H9 (cell line): ENCODE data around the gene COL19A1. TPM values are rescaled to one million over a fixed set of nuclear protein-coding genes. Genes with fewer than 3 reads are reported as not detected.

Experiments used
- DNase-seq: peaks from one replicate; pipeline ENCODE4 v3.0.0-alpha.2; 2017
- H2AFZ ChIP-seq: one replicate; pipeline ENCODE4 v1.6.1; 2013; ENCODE audit warnings: mild to moderate bottlenecking, low read length, control low read depth, moderate library complexity
- H2AK5ac ChIP-seq: 2 replicates; pipeline ENCODE4 v1.6.1; 2013; ENCODE audit warnings: low read length, control low read depth, mixed read lengths; ENCODE audit not compliant: insufficient read length
- H2BK120ac ChIP-seq: one replicate; pipeline ENCODE4 v1.6.1; 2013; ENCODE audit warnings: low read depth, mild to moderate bottlenecking, low read length, control low read depth, inconsistent platforms; ENCODE audit not compliant: poor library complexity, severe bottlenecking
- H2BK12ac ChIP-seq: 2 replicates; pipeline ENCODE4 v1.6.1; 2013; ENCODE audit warnings: low read length, control low read depth, mixed read lengths, low read depth; ENCODE audit not compliant: insufficient read length
- H2BK15ac ChIP-seq: 2 replicates; pipeline ENCODE4 v1.6.1; 2013; ENCODE audit warnings: low read depth, low read length, control low read depth
- H2BK20ac ChIP-seq: one replicate; pipeline ENCODE4 v1.6.1; 2013; ENCODE audit warnings: low read depth, mild to moderate bottlenecking, low read length, control low read depth, inconsistent platforms; ENCODE audit not compliant: poor library complexity, severe bottlenecking
- H2BK5ac ChIP-seq: 2 replicates; pipeline ENCODE4 v1.6.1; 2013; ENCODE audit warnings: low read length, control low read depth, mixed read lengths; ENCODE audit not compliant: insufficient read length
- H3K14ac ChIP-seq: 2 replicates; pipeline ENCODE4 v1.6.1; 2013; ENCODE audit warnings: low read length, control low read depth; ENCODE audit not compliant: insufficient read depth
- H3K18ac ChIP-seq: 2 replicates; pipeline ENCODE4 v1.6.1; 2013; ENCODE audit warnings: low read depth, mild to moderate bottlenecking, mixed read lengths, low read length, control low read depth; ENCODE audit not compliant: insufficient read length
- H3K23ac ChIP-seq: 2 replicates; pipeline ENCODE4 v1.6.1; 2013; ENCODE audit warnings: low read length, control low read depth, mixed read lengths, low read depth; ENCODE audit not compliant: insufficient read length
- H3K23me2 ChIP-seq: 2 replicates; pipeline ENCODE4 v1.6.1; 2013; ENCODE audit warnings: low read depth, mild to moderate bottlenecking, mixed read lengths, low read length, control low read depth; ENCODE audit not compliant: insufficient read length, poor library complexity, severe bottlenecking
- H3K27ac ChIP-seq: 2 replicates; pipeline ENCODE4 v1.5.1; 2013; ENCODE audit warnings: low read length, control low read depth, mixed read lengths, low read depth; ENCODE audit not compliant: insufficient read length
- H3K27me3 ChIP-seq: 2 replicates; pipeline ENCODE4 v1.6.1; 2013; ENCODE audit warnings: low read length, control low read depth, inconsistent platforms; ENCODE audit not compliant: insufficient read depth
- H3K4ac ChIP-seq: 2 replicates; pipeline ENCODE4 v1.6.1; 2013; ENCODE audit warnings: low read depth, mild to moderate bottlenecking, control low read depth, inconsistent platforms, low read length, moderate library complexity
- H3K4me1 ChIP-seq: 2 replicates; pipeline ENCODE4 v1.6.1; 2013; ENCODE audit warnings: low read length, control low read depth, inconsistent platforms; ENCODE audit not compliant: insufficient read depth
- H3K4me2 ChIP-seq: 2 replicates; pipeline ENCODE4 v1.6.1; 2013; ENCODE audit warnings: low read length, control low read depth, mixed read lengths; ENCODE audit not compliant: insufficient read length, insufficient read depth
- H3K56ac ChIP-seq: 2 replicates; pipeline ENCODE4 v1.6.1; 2013; ENCODE audit warnings: low read depth, mild to moderate bottlenecking, mixed read lengths, low read length, control low read depth; ENCODE audit not compliant: insufficient read length
- H3K79me1 ChIP-seq: 2 replicates; pipeline ENCODE4 v1.6.1; 2013; ENCODE audit warnings: low read depth, mild to moderate bottlenecking, moderate library complexity, low read length, control low read depth, inconsistent platforms; ENCODE audit not compliant: insufficient read depth, poor library complexity, severe bottlenecking
- H3K79me2 ChIP-seq: 2 replicates; pipeline ENCODE4 v1.6.1; 2013; ENCODE audit warnings: low read length, control low read depth, inconsistent platforms; ENCODE audit not compliant: insufficient read depth
- H3K9ac ChIP-seq: 2 replicates; pipeline ENCODE4 v1.6.1; 2013; ENCODE audit warnings: low read length, control low read depth, mixed read lengths; ENCODE audit not compliant: insufficient read length; ENCODE audit errors: extremely low read depth
- H3K9me3 ChIP-seq: one replicate; pipeline ENCODE4 v1.6.1; 2013; ENCODE audit warnings: low read depth, low read length, inconsistent platforms; ENCODE audit not compliant: control insufficient read depth
- H3T11ph ChIP-seq: one replicate; pipeline ENCODE4 v1.6.1; 2013; ENCODE audit warnings: mild to moderate bottlenecking, low read length, control low read depth, inconsistent platforms
- H4K20me1 ChIP-seq: one replicate; pipeline ENCODE4 v1.6.1; 2013; ENCODE audit not compliant: control insufficient read depth, insufficient read length, insufficient read depth
- H4K5ac ChIP-seq: 2 replicates; pipeline ENCODE4 v1.6.1; 2013; ENCODE audit warnings: low read depth, mild to moderate bottlenecking, mixed read lengths, low read length, control low read depth; ENCODE audit not compliant: insufficient read length
- H4K8ac ChIP-seq: replicated peaks from 2 replicates; pipeline ENCODE4 v1.6.1; 2013; ENCODE audit warnings: low read length, control low read depth, mixed read lengths, low read depth; ENCODE audit not compliant: insufficient read length
- H4K91ac ChIP-seq: 2 replicates; pipeline ENCODE4 v1.6.1; 2013; ENCODE audit warnings: low read depth, mild to moderate bottlenecking, moderate library complexity, mixed read lengths, low read length, control low read depth; ENCODE audit not compliant: insufficient read length
- H3K27ac Mint-ChIP-seq, 3 experiments: 2 replicates in 2 of 3; 3 replicates in 1 of 3; pipeline ENCODE4 v1.8.0; 2020 to 2021; ENCODE audit warnings: mixed read lengths in 3 of 3, mild to moderate bottlenecking in 1 of 3, moderate library complexity in 1 of 3
- H3K27me3 Mint-ChIP-seq: 2 replicates; pipeline ENCODE4 v1.8.0; 2021; ENCODE audit warnings: low read depth, mild to moderate bottlenecking, moderate library complexity, mixed read lengths
- H3K36me3 Mint-ChIP-seq, 3 experiments: 2 replicates in 2 of 3; 3 replicates in 1 of 3; pipeline ENCODE4 v1.8.0; 2020 to 2021; ENCODE audit warnings: low read depth in 3 of 3, mixed read lengths in 3 of 3; ENCODE audit not compliant: insufficient read depth in 1 of 3
- H3K4me1 Mint-ChIP-seq, 2 experiments: 2 replicates each; pipeline ENCODE4 v1.8.0; 2020; ENCODE audit warnings: mixed read lengths in 2 of 2
- H3K4me3 Mint-ChIP-seq, 2 experiments: 2 replicates in 1 of 2; 3 replicates in 1 of 2; pipeline ENCODE4 v1.8.0; 2020 to 2021; ENCODE audit warnings: mild to moderate bottlenecking in 2 of 2, mixed read lengths in 2 of 2, moderate library complexity in 1 of 2
- H3K9me3 Mint-ChIP-seq, 2 experiments: 2 replicates in 1 of 2; 3 replicates in 1 of 2; pipeline ENCODE4 v1.8.0; 2020; ENCODE audit warnings: mild to moderate bottlenecking in 2 of 2, mixed read lengths in 2 of 2, moderate library complexity in 1 of 2
- CTCF ChIP-seq: fragments of 200-600 bp; sonication (generic); conservative IDR thresholded peaks from 3 replicates; pipeline ENCODE4 v1.8.0; 2021; ENCODE audit warnings: antibody characterized with exemption, mild to moderate bottlenecking
- WGBS: extraction: QIAGEN DNeasy Blood & Tissue Kit; methylation state at CpG from one replicate; pipeline ENCODE4 v1.1.7; 2013; ENCODE audit warnings: missing lambda C conversion rate, low lambda C conversion rate, mixed read lengths; ENCODE audit not compliant: insufficient read length; ENCODE audit errors: extremely low coverage; 5-methylcytosine and 5-hydroxymethylcytosine counted together
- total RNA-seq: library from RNA; stranded (reverse); gene quantifications from 2 replicates; pipeline ENCODE4 v1.2.1, GENCODE V29; 2021

COL19A1 gene
- total RNA-seq, 1 experiment from 2014 or later, result not detected

- H3K27me3 ChIP-seq, result no peaks in the 10 kb centered on the region
- no peaks in the 10 kb centered on the region for H3K79me2 ChIP-seq
- no peak overlapping the region for H3K18ac ChIP-seq
- DNase-seq, result no peak
- no peak overlapping the region for H2AK5ac ChIP-seq
- H2AFZ ChIP-seq, result no peak overlapping the region
- Mint-ChIP-seq H3K36me3 (no peaks in the 10 kb centered on the region), H3K4me1 (no peaks in the 10 kb centered on the region), H3K9me3 (no peaks in the 10 kb centered on the region), H3K4me3 (no peak overlapping the region), H3K27me3 (no peaks in the 10 kb centered on the region), H3K27ac (peak overlapping the region in 1 of 3 experiments; percentile 70; a peak in 1 of 7 replicates)
- H2BK15ac ChIP-seq, result no peak overlapping the region
- no peak overlapping the region for H3K4ac ChIP-seq
- WGBS, result no CpG with 5 or more reads among the region's 1 CpG
- no peak overlapping the region for H2BK12ac ChIP-seq
- no peak overlapping the region for H3K9ac ChIP-seq
- H3K56ac ChIP-seq, result no peak overlapping the region
- no peak overlapping the region for H2BK5ac ChIP-seq
- H3K23me2 ChIP-seq, result no peaks in the 10 kb centered on the region
- no peak overlapping the region for H3T11ph ChIP-seq
- no peak overlapping the region for H3K23ac ChIP-seq
- no peak overlapping the region for H3K27ac ChIP-seq
- no peak overlapping the region for H4K5ac ChIP-seq
- no peak overlapping the region for H4K8ac ChIP-seq
- H2BK120ac ChIP-seq, result no peak overlapping the region
- no peak overlapping the region for H4K91ac ChIP-seq
- no peak overlapping the region for H2BK20ac ChIP-seq
- no peak overlapping the region for H3K14ac ChIP-seq
- H3K4me1 ChIP-seq, result no peaks in the 10 kb centered on the region
- no peak for TF ChIP-seq CTCF
- no peaks in the 10 kb centered on the region for H3K79me1 ChIP-seq
- no peak overlapping the region for H3K4me2 ChIP-seq
- H3K9me3 ChIP-seq, result no peaks in the 10 kb centered on the region
- H4K20me1 ChIP-seq, result no peaks in the 10 kb centered on the region
Observed at GRCh38 chr6:69953491-69953890, 87.1 kb downstream of the COL19A1 start.
